ENCODE results near the gene ARHGAP20. TPM values are rescaled to one million over a fixed set of nuclear protein-coding genes. Genes with fewer than 3 reads are reported as not detected.

The ARHGAP20 gene
- total RNA-seq, 3 donors from 2014 or later = 1.6 to 3.9 (median 2.8) TPM

DNA sequence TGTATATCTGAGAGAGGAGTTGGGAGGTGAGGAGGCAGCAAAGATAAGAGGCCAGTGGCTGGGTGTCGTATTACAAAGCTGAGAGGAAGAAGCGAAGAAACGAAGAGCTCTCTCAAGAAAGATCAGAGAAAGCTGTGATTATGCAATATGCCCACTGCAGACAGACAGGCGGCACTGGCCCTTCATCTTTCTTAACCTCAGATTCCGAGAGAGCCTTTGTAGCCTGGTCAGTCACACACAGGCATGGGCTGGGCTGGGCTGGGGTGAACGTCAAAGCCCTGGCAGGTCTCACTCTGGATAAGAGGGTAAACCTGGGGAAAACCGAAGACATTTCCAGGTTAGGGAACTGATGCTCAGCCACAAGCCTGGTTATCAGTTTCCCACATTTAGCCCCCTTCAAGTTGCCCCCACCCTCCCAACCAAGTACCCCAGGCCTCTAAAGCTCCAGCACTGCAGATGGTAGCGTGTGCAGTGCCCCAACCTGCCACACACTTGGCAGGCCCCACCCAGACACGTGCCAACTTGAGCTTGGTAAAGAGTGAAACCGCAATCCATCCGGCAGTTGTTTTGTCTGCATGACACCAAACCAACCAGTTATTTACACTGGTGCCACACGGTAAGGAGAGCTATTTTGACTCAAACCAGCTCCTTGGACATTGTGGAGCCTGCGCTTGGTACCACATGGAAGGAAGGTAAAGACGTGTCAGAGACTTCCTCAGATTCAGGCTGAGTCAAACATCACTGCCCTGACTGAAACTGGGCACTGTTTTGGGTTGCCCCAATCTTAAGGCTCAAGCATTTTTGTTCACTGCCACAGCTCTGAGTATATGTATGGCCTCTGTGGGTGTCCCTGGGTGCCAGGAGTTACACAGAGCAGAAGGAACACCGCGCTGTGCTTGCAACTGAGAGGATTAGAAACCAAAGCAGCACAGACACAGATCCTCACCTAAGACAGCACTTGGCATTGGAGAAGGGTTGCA, 146.6 kb downstream of the ARHGAP20 start:
- H3K4me3 ChIP-seq = no peak overlapping the region
- ATAC-seq = peak; percentile 46
- H3K9me3 ChIP-seq = no peaks in the 10 kb centered on the region
- H3K4me1 ChIP-seq (ENCODE audit: low read depth) = no peaks in the 10 kb centered on the region
- TF ChIP-seq, protein P1, sequence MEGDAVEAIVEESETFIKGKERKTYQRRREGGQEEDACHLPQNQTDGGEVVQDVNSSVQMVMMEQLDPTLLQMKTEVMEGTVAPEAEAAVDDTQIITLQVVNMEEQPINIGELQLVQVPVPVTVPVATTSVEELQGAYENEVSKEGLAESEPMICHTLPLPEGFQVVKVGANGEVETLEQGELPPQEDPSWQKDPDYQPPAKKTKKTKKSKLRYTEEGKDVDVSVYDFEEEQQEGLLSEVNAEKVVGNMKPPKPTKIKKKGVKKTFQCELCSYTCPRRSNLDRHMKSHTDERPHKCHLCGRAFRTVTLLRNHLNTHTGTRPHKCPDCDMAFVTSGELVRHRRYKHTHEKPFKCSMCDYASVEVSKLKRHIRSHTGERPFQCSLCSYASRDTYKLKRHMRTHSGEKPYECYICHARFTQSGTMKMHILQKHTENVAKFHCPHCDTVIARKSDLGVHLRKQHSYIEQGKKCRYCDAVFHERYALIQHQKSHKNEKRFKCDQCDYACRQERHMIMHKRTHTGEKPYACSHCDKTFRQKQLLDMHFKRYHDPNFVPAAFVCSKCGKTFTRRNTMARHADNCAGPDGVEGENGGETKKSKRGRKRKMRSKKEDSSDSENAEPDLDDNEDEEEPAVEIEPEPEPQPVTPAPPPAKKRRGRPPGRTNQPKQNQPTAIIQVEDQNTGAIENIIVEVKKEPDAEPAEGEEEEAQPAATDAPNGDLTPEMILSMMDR (IDR thresholded peaks at IDR 0.05) = no peak
- intact Hi-C loops (cut with DNase I, micrococcal nuclease) = no loop called here
- H3K36me3 ChIP-seq (ENCODE audit: low read depth) = no peaks in the 10 kb centered on the region
- peak in 1 of 3 donors; percentile 14 for DNase-seq

DNA sequence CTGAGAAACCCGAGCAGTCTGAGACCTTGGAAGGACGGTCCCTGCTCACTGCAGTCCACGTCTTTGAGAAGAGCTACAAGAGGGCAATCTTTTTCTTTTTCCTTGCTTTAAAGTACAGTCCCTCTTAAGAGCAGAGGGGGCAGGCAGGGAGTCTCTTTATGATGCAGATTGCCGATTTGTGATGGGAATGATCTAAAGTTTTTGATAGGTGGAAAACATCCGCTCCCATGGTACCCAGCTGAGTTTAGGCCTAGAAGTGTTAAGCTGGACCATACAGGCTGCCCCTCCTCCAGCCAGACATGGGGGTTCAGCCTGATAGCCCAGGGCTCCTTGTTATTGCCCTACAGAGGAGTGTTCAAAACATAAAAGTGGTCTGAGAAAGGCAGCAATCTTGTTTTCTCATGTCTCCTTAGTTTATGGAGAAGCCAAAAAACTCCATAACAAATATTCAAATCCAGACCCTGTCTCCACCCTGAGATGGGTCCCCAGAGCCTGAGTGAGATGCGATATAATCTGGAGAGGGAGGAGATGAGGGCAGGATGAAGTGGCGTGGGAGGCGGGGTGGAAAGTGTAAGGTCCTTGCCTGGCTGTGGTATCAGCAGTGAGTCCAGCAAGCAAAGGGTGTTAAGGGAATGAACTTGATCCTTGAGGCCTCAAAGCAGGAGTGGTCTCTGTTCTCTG, 147.4 kb downstream of the ARHGAP20 start:
- TF ChIP-seq, protein P1 (IDR thresholded peaks at IDR 0.05) = no peak
- H3K4me1 ChIP-seq (ENCODE audit: low read depth) = no peaks in the 10 kb centered on the region
- no peaks in the 10 kb centered on the region for H3K36me3 ChIP-seq (ENCODE audit: low read depth)
- no peak overlapping the region for H3K4me3 ChIP-seq
- intact Hi-C loops (cut with DNase I, micrococcal nuclease) = no loop called here
- no peaks in the 10 kb centered on the region for H3K9me3 ChIP-seq
- ATAC-seq (no peak), DNase-seq (no peak)

DNA sequence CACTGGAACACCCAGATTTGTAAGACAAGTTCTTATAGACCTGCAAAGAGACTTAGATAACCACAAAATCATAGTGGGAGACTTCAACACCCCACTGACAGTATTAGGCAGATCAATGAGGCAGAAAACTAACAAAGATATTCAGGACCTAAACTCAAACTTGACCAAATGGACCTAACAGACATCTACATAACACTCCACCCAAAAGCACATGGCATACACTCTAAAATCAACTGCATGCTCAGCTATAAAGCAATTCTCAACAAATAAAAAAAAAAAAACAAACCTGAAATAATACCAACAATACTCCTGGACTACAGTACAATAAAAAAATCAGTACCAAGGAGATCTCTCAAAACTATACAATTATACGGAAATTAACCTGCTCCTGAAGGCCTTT, 167.5 kb downstream of the ARHGAP20 start:
- ATAC-seq = no peak
- no peaks in the 10 kb centered on the region for H3K4me1 ChIP-seq (ENCODE audit: low read depth)
- DNase-seq = no peak
- H3K4me3 ChIP-seq = no peak overlapping the region
- H3K36me3 ChIP-seq (ENCODE audit: low read depth) = no peaks in the 10 kb centered on the region
- TF ChIP-seq, protein P1 (IDR thresholded peaks at IDR 0.05) = no peak
- H3K9me3 ChIP-seq = no peaks in the 10 kb centered on the region
- intact Hi-C loops (cut with DNase I, micrococcal nuclease) = no loop called here

DNA sequence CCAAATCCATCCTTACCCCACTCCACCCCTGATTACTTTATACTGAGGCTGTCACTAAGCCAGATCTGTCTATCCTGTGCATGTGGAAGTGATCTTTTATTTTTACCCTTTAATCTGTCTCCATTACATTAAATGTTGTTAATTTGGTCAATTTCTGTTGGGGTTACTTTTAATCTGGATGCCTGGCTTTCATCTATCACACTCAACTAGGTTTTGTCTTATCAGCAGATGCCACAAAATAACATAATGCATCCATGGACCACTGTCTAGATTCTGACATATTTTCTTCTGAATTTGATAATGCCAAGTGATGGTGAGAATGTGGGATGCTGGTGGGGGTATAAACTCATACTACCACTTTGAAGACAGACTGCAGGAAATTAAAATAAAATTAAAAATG, 174.1 kb downstream of the ARHGAP20 start:
- Histone ChIP-seq H3K36me3 (ENCODE audit: low read depth) (no peaks in the 10 kb centered on the region), H3K4me3 (no peak overlapping the region), H3K4me1 (ENCODE audit: low read depth) (no peaks in the 10 kb centered on the region), H3K9me3 (no peaks in the 10 kb centered on the region)
- ATAC-seq (no peak), DNase-seq (no peak)
- TF ChIP-seq, protein P1 (IDR thresholded peaks at IDR 0.05) = no peak
- intact Hi-C loops (cut with DNase I, micrococcal nuclease) = no loop called here

DNA sequence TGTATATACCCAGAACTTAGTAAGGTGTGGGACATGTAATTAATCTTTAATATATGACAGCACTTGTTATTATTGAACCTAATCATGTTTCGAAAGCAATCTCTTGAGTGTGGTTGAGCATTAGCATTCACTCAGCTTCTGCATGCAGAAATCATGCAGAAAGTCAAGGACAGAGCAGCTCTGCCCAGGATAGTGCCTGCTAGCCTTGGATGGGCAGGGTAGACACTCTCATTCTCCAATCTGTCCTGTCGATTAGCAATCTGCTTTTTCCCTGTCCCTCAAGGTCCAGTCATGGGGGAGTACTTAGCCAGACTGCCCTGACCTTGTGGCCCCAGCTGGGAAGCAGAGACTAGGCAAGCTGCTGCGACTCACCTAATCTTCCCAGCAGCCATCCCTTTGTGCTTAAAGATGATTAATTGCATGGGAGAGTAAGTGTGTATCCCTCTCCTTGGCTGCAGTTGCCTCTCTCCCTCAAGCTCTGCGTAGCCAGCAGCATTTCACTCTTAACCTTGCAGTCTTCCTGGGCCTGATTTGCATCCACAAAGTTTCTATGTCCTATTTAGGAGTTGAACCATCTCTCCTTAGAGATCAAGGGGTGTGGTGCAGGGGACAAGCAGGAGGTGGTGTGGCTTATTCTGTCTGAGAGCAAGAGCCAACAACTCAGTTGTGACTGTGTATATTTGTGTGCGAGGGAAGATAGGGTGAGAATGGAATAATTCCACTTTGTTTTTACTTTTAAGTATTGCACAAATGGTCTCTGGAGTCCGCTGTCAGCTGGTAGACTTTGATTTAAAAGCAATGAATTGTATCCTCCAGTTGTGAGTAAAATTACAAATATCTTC, 181.1 kb downstream of the ARHGAP20 start:
- intact Hi-C loops (cut with DNase I, micrococcal nuclease) = no loop called here
- TF ChIP-seq, protein P1 (IDR thresholded peaks at IDR 0.05) = no peak

More for the DNA sequence above, 181.1 kb downstream of the ARHGAP20 start:
- Histone ChIP-seq H3K4me3 (no peak overlapping the region), H3K36me3 (ENCODE audit: low read depth) (no peaks in the 10 kb centered on the region), H3K4me1 (ENCODE audit: low read depth) (no peaks in the 10 kb centered on the region), H3K9me3 (no peaks in the 10 kb centered on the region)
- DNase-seq = no peak
- no peak for ATAC-seq

Data from mucosa of descending colon (tissue), 3 donors.